HCT116 (cell line): ENCODE data around the gene COBLL1. TPM values are rescaled to one million over a fixed set of nuclear protein-coding genes. Genes with fewer than 3 reads are reported as not detected.

Source experiments
- ATAC-seq: fragments of 200-7000 bp; cut with Tn5 transposase; 2 replicates; pipeline ENCODE4 v1.9.1; 2020; ENCODE audit warnings: mild to moderate bottlenecking, moderate library complexity
- BruUV-seq: library from RNA; stranded (reverse); fragments of 400-500 nt; replicated peaks from 2 replicates; lab custom pipeline; 2021; lab: Mats Ljungman, UMichigan
- CTCF ChIA-PET: fragments of 300-600 bp; sonication (Branson Sonifier 250); formaldehyde crosslinking; loops from one replicate; lab custom pipeline; 2021; ENCODE audit warnings: antibody characterized with exemption; lab: Charles Lee
- POLR2A ChIA-PET: fragments of 300-600, 350-600 bp; sonication (Branson Sonifier 250); formaldehyde crosslinking; loops from one replicate; lab custom pipeline; 2021; ENCODE audit warnings: antibody characterized with exemption; lab: Charles Lee
- RAD21 ChIA-PET, 2 experiments: fragments of 300-600 bp; sonication (Branson Sonifier 250); formaldehyde crosslinking; loops; one replicate each; lab custom pipeline; 2023; ENCODE audit warnings: low total read pairs in 2 of 2; ENCODE audit not compliant: uncharacterized antibody in 2 of 2, unreplicated experiment in 2 of 2, low non-redundant PET in 1 of 2; lab: Charles Lee
- DNase-seq: peaks from one replicate; pipeline ENCODE4 v3.0.0-alpha.2; 2010; ENCODE audit warnings: low read depth, low spot score
- H2AFZ ChIP-seq: fragments of 200-600 bp; shearing (Covaris generic), sonication (generic); 2 replicates; pipeline ENCODE4 v1.6.1; 2017; ENCODE audit warnings: low read depth, mixed run types, mixed read lengths, antibody characterized with exemption, low read length; ENCODE audit not compliant: poor library complexity, severe bottlenecking
- H3K27ac ChIP-seq: 2 replicates; pipeline ENCODE4 v1.5.1; 2012; ENCODE audit warnings: low read depth, low read length
- H3K27me3 ChIP-seq: fragments of 200-600 bp; sonication (generic); 2 replicates; pipeline ENCODE4 v1.6.1; 2016; ENCODE audit warnings: mixed run types, low read length, mixed read lengths; ENCODE audit not compliant: insufficient read depth
- H3K36me3 ChIP-seq, 2 experiments: fragments of 200-500 bp in 1 of 2; fragments of 200-600 bp in 1 of 2; sonication (Bioruptor generic) in 1 of 2; sonication (generic) in 1 of 2; 2 replicates each; pipeline versions ENCODE4 v1.5.1 to v1.6.1; 2014 to 2016; ENCODE audit warnings: low read length in 2 of 2, inconsistent platforms in 1 of 2, mixed read lengths in 1 of 2, mixed run types in 1 of 2; ENCODE audit not compliant: insufficient read depth in 2 of 2, control insufficient read depth in 1 of 2
- H3K4me1 ChIP-seq, 2 experiments: fragments of 200-600 bp in 1 of 2; sonication (generic) in 1 of 2; 2 replicates each; pipeline versions ENCODE4 v1.5.1 to v1.6.1; 2012 to 2017; ENCODE audit warnings: low read length in 2 of 2, inconsistent platforms in 1 of 2, mild to moderate bottlenecking in 1 of 2, mixed read lengths in 1 of 2, mixed run types in 1 of 2, moderate library complexity in 1 of 2; ENCODE audit not compliant: insufficient read depth in 2 of 2, control insufficient read depth in 1 of 2
- H3K4me2 ChIP-seq: fragments of 200-600 bp; sonication (generic); 2 replicates; pipeline ENCODE4 v1.6.1; 2017; ENCODE audit warnings: mixed run types, low read length, mixed read lengths
- H3K4me3 ChIP-seq, 2 experiments: fragments of 200-600 bp in 1 of 2; sonication (generic) in 1 of 2; replicated peaks in 1 of 2; 2 replicates each; pipeline ENCODE4 v1.5.1; 2011 to 2016; ENCODE audit warnings: low read length in 2 of 2, control low read depth in 1 of 2, low read depth in 1 of 2, mild to moderate bottlenecking in 1 of 2, mixed read lengths in 1 of 2, mixed run types in 1 of 2
- H3K79me2 ChIP-seq: fragments of 200-600 bp; sonication (generic); 2 replicates; pipeline ENCODE4 v1.6.1; 2017; ENCODE audit warnings: mild to moderate bottlenecking, mixed run types, low read length, moderate library complexity, mixed read lengths; ENCODE audit not compliant: insufficient read depth
- H3K9ac ChIP-seq: fragments of 200-600 bp; sonication (generic); 2 replicates; pipeline ENCODE4 v1.6.1; 2016; ENCODE audit warnings: low read length, mixed read lengths
- H3K9me2 ChIP-seq: fragments of 200-600 bp; sonication (generic), shearing (Covaris generic); 2 replicates; pipeline ENCODE4 v1.6.1; 2017; ENCODE audit warnings: mixed run types, mild to moderate bottlenecking, moderate library complexity; ENCODE audit not compliant: insufficient read depth
- H3K9me3 ChIP-seq, 2 experiments: fragments of 200-500 bp in 1 of 2; fragments of 200-600 bp in 1 of 2; sonication (Bioruptor generic) in 1 of 2; sonication (generic) in 1 of 2; 2 replicates each; pipeline ENCODE4 v1.6.1; 2014 to 2017; ENCODE audit warnings: low read length in 2 of 2, mixed read lengths in 2 of 2, inconsistent platforms in 1 of 2, low read depth in 1 of 2, mild to moderate bottlenecking in 1 of 2, mixed run types in 1 of 2, moderate library complexity in 1 of 2; ENCODE audit not compliant: control insufficient read depth in 1 of 2, insufficient read depth in 1 of 2
- H4K20me1 ChIP-seq: fragments of 200-600 bp; sonication (generic), shearing (Covaris generic); 2 replicates; pipeline ENCODE4 v1.6.1; 2017; ENCODE audit warnings: mixed run types, mild to moderate bottlenecking, moderate library complexity; ENCODE audit not compliant: insufficient read depth
- CEBPB ChIP-seq: IDR thresholded peaks from 2 replicates; pipeline ENCODE4 v1.6.1; 2012; ENCODE audit warnings: low read depth
- CTCF ChIP-seq, 3 experiments: fragments of 200-600 bp in 1 of 3; sonication (generic) in 1 of 3; IDR thresholded peaks in 2 of 3; conservative IDR thresholded peaks in 1 of 3; 2 replicates each; pipeline ENCODE4 v1.5.1; 2012 to 2017; ENCODE audit warnings: low read depth in 2 of 3, low read length in 2 of 3, antibody characterized with exemption in 1 of 3, borderline replicate concordance in 1 of 3, control low read depth in 1 of 3, mild to moderate bottlenecking in 1 of 3, mixed read lengths in 1 of 3, mixed run types in 1 of 3, moderate library complexity in 1 of 3; ENCODE audit not compliant: insufficient read depth in 1 of 3
- ELF1 ChIP-seq: IDR thresholded peaks from 2 replicates; pipeline ENCODE4 v1.6.1; 2012; ENCODE audit warnings: low read depth, borderline replicate concordance
- FOSL1 ChIP-seq: IDR thresholded peaks from 2 replicates; pipeline ENCODE4 v1.6.1; 2012; ENCODE audit warnings: low read depth
- JUND ChIP-seq: IDR thresholded peaks from 2 replicates; pipeline ENCODE4 v1.6.1; 2012
- MAX ChIP-seq: IDR thresholded peaks from 2 replicates; pipeline ENCODE4 v1.6.1; 2012
- POLR2A ChIP-seq: IDR thresholded peaks from 2 replicates; pipeline ENCODE4 v1.7.0; 2011; ENCODE audit warnings: borderline replicate concordance; ENCODE audit not compliant: insufficient read depth, insufficient read length; ENCODE audit errors: extremely low read depth
- POLR2AphosphoS5 ChIP-seq: IDR thresholded peaks from 2 replicates; pipeline ENCODE4 v1.6.1; 2011; ENCODE audit warnings: mild to moderate bottlenecking, low read depth, low read length, moderate library complexity
- RAD21 ChIP-seq: IDR thresholded peaks from 2 replicates; pipeline ENCODE4 v1.6.1; 2012; ENCODE audit warnings: low read depth, mild to moderate bottlenecking
- SP1 ChIP-seq: IDR thresholded peaks from 2 replicates; pipeline ENCODE4 v1.6.1; 2012; ENCODE audit warnings: low read depth
- TCF7L2 ChIP-seq: IDR thresholded peaks from 2 replicates; pipeline ENCODE4 v1.7.0; 2011; ENCODE audit warnings: borderline replicate concordance, inconsistent platforms; ENCODE audit not compliant: insufficient read depth, insufficient read length; ENCODE audit errors: extremely low read depth
- YY1 ChIP-seq: IDR thresholded peaks from 2 replicates; pipeline ENCODE4 v1.6.1; 2011; ENCODE audit warnings: low read length, low read depth, moderate library complexity, mild to moderate bottlenecking; ENCODE audit not compliant: insufficient replicate concordance; ENCODE audit errors: extremely low read depth
- ZNF274 ChIP-seq: fragments of 200-500 bp; sonication (Bioruptor generic); IDR thresholded peaks from 2 replicates; pipeline ENCODE4 v1.6.1; 2014; ENCODE audit warnings: mild to moderate bottlenecking, low read depth, low read length, inconsistent platforms
- intact Hi-C: fragments of 100-400 bp; cut with micrococcal nuclease; formaldehyde crosslinking; loops from 2 replicates; pipeline ENCODE4 v1.10.0; 2022
- total RNA-seq: library from RNA; stranded (reverse); gene quantifications from one replicate; pipeline ENCODE4 v1.2.1, GENCODE V29; 2021; ENCODE audit not compliant: unreplicated experiment
- TF ChIP-seq, protein P1 (sequence below): IDR thresholded peaks from 2 replicates; pipeline ENCODE4 v1.6.1; 2012; ENCODE audit warnings: low read depth
- TF ChIP-seq, protein P2 (sequence below): IDR thresholded peaks from 2 replicates; pipeline ENCODE4 v1.6.1; 2012
- TF ChIP-seq, protein P3 (sequence below): IDR thresholded peaks from 2 replicates; pipeline ENCODE4 v1.6.1; 2011; ENCODE audit warnings: mild to moderate bottlenecking, low read length, moderate library complexity; ENCODE audit not compliant: insufficient replicate concordance; ENCODE audit errors: extremely low read depth

COBLL1 gene
- total RNA-seq, 1 experiment from 2014 or later, result 3.6 TPM

- H3K9me2 ChIP-seq, result no peaks in the 10 kb centered on the region
- RAD21 ChIA-PET, result no interaction called here
- TF ChIP-seq JUND (no peak), SP1 (no peak), ELF1 (no peak), YY1 (no peak), CTCF (IDR thresholded peaks at IDR 0.05 in 2 of 3, conservative IDR thresholded peaks at IDR 0.05 in 1 of 3; ENCODE audit: borderline replicate concordance in 1 of 3, insufficient read depth in 1 of 3, low read depth in 2 of 3, low read length in 2 of 3) (no peak), POLR2AphosphoS5 (no peak), ZNF274 (no peak), CEBPB (no peak), TCF7L2 (no peak), RAD21 (no peak), FOSL1 (no peak), MAX (no peak), POLR2A (no peak)
- TF ChIP-seq, protein P1, sequence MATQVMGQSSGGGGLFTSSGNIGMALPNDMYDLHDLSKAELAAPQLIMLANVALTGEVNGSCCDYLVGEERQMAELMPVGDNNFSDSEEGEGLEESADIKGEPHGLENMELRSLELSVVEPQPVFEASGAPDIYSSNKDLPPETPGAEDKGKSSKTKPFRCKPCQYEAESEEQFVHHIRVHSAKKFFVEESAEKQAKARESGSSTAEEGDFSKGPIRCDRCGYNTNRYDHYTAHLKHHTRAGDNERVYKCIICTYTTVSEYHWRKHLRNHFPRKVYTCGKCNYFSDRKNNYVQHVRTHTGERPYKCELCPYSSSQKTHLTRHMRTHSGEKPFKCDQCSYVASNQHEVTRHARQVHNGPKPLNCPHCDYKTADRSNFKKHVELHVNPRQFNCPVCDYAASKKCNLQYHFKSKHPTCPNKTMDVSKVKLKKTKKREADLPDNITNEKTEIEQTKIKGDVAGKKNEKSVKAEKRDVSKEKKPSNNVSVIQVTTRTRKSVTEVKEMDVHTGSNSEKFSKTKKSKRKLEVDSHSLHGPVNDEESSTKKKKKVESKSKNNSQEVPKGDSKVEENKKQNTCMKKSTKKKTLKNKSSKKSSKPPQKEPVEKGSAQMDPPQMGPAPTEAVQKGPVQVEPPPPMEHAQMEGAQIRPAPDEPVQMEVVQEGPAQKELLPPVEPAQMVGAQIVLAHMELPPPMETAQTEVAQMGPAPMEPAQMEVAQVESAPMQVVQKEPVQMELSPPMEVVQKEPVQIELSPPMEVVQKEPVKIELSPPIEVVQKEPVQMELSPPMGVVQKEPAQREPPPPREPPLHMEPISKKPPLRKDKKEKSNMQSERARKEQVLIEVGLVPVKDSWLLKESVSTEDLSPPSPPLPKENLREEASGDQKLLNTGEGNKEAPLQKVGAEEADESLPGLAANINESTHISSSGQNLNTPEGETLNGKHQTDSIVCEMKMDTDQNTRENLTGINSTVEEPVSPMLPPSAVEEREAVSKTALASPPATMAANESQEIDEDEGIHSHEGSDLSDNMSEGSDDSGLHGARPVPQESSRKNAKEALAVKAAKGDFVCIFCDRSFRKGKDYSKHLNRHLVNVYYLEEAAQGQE, result no peak
- TF ChIP-seq, protein P2, sequence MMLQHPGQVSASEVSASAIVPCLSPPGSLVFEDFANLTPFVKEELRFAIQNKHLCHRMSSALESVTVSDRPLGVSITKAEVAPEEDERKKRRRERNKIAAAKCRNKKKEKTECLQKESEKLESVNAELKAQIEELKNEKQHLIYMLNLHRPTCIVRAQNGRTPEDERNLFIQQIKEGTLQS, result no peak
- TF ChIP-seq, protein P3, sequence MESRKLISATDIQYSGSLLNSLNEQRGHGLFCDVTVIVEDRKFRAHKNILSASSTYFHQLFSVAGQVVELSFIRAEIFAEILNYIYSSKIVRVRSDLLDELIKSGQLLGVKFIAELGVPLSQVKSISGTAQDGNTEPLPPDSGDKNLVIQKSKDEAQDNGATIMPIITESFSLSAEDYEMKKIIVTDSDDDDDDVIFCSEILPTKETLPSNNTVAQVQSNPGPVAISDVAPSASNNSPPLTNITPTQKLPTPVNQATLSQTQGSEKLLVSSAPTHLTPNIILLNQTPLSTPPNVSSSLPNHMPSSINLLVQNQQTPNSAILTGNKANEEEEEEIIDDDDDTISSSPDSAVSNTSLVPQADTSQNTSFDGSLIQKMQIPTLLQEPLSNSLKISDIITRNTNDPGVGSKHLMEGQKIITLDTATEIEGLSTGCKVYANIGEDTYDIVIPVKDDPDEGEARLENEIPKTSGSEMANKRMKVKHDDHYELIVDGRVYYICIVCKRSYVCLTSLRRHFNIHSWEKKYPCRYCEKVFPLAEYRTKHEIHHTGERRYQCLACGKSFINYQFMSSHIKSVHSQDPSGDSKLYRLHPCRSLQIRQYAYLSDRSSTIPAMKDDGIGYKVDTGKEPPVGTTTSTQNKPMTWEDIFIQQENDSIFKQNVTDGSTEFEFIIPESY, result no peak
- DNase-seq (no peak), ATAC-seq (no peak)
- BruUV-seq, result no TSS peak
- no peak overlapping the region for H3K4me3 ChIP-seq
- no peaks in the 10 kb centered on the region for H3K4me1 ChIP-seq
- H2AFZ ChIP-seq, result no peak overlapping the region
- H3K9me3 ChIP-seq, result no peaks in the 10 kb centered on the region
- CTCF ChIA-PET, result no interaction called here
- H3K27ac ChIP-seq, result no peak overlapping the region
- H3K4me2 ChIP-seq, result no peak overlapping the region
- H3K27me3 ChIP-seq, result no peaks in the 10 kb centered on the region
- H3K79me2 ChIP-seq, result no peaks in the 10 kb centered on the region
- POLR2A ChIA-PET, result no interaction called here
- intact Hi-C loops, result no loop called here
- H3K36me3 ChIP-seq, result no peaks in the 10 kb centered on the region
- no peaks in the 10 kb centered on the region for H4K20me1 ChIP-seq
- H3K9ac ChIP-seq, result no peak overlapping the region
Observed at GRCh38 chr2:164877927-164878326, 36.3 kb upstream of the COBLL1 start.
